ENCODE measurements around the gene AGTRAP. TPM values are rescaled to one million over a fixed set of nuclear protein-coding genes. Genes with fewer than 3 reads are reported as not detected.

Gene AGTRAP
- total RNA-seq, 3 donors from 2014 or later = 61.9 to 74.7 (median 66.4) TPM

GRCh38 chr1:11691928-11692711 is 43.8 kb upstream of the AGTRAP start:
- TF ChIP-seq, protein P1, sequence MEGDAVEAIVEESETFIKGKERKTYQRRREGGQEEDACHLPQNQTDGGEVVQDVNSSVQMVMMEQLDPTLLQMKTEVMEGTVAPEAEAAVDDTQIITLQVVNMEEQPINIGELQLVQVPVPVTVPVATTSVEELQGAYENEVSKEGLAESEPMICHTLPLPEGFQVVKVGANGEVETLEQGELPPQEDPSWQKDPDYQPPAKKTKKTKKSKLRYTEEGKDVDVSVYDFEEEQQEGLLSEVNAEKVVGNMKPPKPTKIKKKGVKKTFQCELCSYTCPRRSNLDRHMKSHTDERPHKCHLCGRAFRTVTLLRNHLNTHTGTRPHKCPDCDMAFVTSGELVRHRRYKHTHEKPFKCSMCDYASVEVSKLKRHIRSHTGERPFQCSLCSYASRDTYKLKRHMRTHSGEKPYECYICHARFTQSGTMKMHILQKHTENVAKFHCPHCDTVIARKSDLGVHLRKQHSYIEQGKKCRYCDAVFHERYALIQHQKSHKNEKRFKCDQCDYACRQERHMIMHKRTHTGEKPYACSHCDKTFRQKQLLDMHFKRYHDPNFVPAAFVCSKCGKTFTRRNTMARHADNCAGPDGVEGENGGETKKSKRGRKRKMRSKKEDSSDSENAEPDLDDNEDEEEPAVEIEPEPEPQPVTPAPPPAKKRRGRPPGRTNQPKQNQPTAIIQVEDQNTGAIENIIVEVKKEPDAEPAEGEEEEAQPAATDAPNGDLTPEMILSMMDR (IDR thresholded peaks at IDR 0.05) = no peak
- TF ChIP-seq POLR2AphosphoS5 (IDR thresholded peaks at IDR 0.05) = no peak
- TF ChIP-seq POLR2A (IDR thresholded peaks at IDR 0.05) = no peak
- H3K27me3 ChIP-seq = peaks cover 6 to 31% of the 10 kb centered on the region in 2 donors
- peak overlapping the region in 2 of 3 donors; percentile 54 to 69 for H3K4me3 ChIP-seq
- intact Hi-C loops (cut with DNase I; ENCODE audit: low total_unique reads) = no loop called here
- no peaks in the 10 kb centered on the region for H3K36me3 ChIP-seq
- peaks cover 11% of the 10 kb centered on the region in 2 donors for H3K4me1 ChIP-seq
- no peak for DNase-seq (ENCODE audit: low spot score in 2 of 2)
- H3K27ac ChIP-seq = no peak overlapping the region
- no peaks in the 10 kb centered on the region for H3K9me3 ChIP-seq

DNA sequence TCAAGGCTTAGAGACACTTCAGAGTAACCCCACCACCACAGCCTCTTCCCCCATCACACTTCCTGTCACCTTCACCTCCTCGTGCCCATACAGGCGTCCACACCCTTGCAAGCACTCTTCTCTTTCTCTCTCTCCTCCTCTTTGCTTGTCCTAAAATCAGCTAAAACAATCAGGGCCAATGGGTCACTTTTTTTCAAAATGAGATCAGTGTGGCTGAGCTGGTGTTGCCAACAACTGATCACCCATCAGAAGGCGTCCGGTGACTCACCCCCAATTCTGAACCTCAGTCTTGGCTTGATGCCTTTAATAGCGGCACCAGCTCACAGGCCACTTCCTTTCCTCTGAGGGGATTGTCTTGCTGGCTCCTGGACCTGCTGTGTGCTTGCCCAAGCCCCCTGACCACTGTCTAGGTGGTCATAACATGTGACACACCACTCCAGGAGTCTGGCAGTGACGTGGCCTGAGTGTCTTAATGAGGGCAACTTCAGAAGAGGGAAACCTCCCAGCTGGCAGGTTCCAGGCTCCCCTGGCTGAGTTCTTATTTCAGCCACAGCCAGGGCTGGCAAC is 42.8 kb upstream of the AGTRAP start:
- H3K9me3 ChIP-seq = no peaks in the 10 kb centered on the region
- no peak for TF ChIP-seq POLR2A (IDR thresholded peaks at IDR 0.05)
- TF ChIP-seq POLR2AphosphoS5 (IDR thresholded peaks at IDR 0.05) = no peak
- TF ChIP-seq, protein P1 (IDR thresholded peaks at IDR 0.05) = no peak
- no peak overlapping the region for H3K27ac ChIP-seq
- H3K36me3 ChIP-seq = no peaks in the 10 kb centered on the region
- H3K27me3 ChIP-seq = peaks cover 6 to 31% of the 10 kb centered on the region in 2 donors
- H3K4me3 ChIP-seq = peak overlapping the region in 1 of 3 donors; percentile 15
- DNase-seq (ENCODE audit: low spot score in 2 of 2) = peak in 1 of 2 donors; percentile 30
- peaks cover 11% of the 10 kb centered on the region in 2 donors for H3K4me1 ChIP-seq
- intact Hi-C loops (cut with DNase I; ENCODE audit: low total_unique reads) = no loop called here

DNA sequence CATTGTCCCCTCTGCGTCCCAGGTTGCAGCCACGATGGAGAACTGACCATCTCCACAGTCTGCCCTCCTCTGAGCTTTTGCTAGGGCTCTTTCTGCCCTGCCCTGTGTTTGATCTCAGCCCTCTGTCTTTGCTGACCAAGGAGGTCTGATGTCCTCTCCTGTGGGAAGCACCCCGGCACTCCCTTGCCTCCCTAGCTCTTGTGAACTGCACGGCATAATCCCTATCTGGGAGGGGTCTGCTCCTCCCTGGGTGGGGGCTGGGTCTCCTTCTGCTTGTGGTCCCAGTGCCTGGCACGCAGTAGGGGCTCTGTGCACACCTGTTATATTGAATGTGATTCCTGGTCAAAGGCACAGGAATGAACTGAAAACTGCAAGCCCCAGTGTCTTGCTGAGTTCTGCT is 42.0 kb upstream of the AGTRAP start:
- no peak overlapping the region for H3K27ac ChIP-seq

DNA sequence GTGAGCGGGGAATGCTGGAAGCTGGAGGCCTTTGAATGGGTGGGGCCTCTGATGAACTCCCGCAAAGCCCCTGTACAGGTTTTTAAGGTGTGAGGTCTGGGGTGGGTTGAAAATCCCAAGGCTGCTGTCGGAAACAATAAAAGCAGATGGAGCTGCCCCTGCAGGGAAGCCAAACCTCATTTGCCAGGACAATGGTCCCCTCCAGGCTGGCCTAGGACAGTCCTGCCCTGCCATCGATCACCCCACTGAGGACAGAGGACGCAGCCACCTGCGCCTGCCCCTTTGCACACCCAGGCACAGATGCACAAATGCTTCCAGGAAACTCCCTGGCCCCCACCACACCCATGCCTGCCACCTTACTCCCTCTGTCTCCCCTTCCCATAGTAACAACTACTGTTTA is 40.1 kb upstream of the AGTRAP start:
- Histone ChIP-seq H3K27ac (no peak overlapping the region), H3K4me1 (peaks cover 11% of the 10 kb centered on the region in 2 donors), H3K36me3 (no peaks in the 10 kb centered on the region), H3K27me3 (peaks cover 6 to 25% of the 10 kb centered on the region in 2 donors), H3K4me3 (no peak overlapping the region), H3K9me3 (no peaks in the 10 kb centered on the region)
- intact Hi-C loops (cut with DNase I; ENCODE audit: low total_unique reads) = no loop called here
- DNase-seq (ENCODE audit: low spot score in 2 of 2) = no peak
- TF ChIP-seq POLR2A (IDR thresholded peaks at IDR 0.05) = no peak
- TF ChIP-seq, protein P1 (IDR thresholded peaks at IDR 0.05) = no peak
- TF ChIP-seq POLR2AphosphoS5 (IDR thresholded peaks at IDR 0.05) = no peak

More for the DNA sequence above, 42.0 kb upstream of the AGTRAP start:
- no peak for TF ChIP-seq POLR2AphosphoS5 (IDR thresholded peaks at IDR 0.05)
- TF ChIP-seq, protein P1 (IDR thresholded peaks at IDR 0.05) = no peak
- TF ChIP-seq POLR2A (IDR thresholded peaks at IDR 0.05) = no peak
- DNase-seq (ENCODE audit: low spot score in 2 of 2) = no peak
- intact Hi-C loops (cut with DNase I; ENCODE audit: low total_unique reads) = no loop called here
- H3K36me3 ChIP-seq = no peaks in the 10 kb centered on the region
- H3K4me1 ChIP-seq = peaks cover 11% of the 10 kb centered on the region in 2 donors
- H3K27me3 ChIP-seq = peaks cover 6 to 29% of the 10 kb centered on the region in 2 donors
- H3K4me3 ChIP-seq = no peak overlapping the region
- H3K9me3 ChIP-seq = no peaks in the 10 kb centered on the region

Measured in breast epithelium (tissue), 4 donors.